Uterus (tissue), 4 donors: ENCODE data around the gene THEM4. TPM values are rescaled to one million over a fixed set of nuclear protein-coding genes. Genes with fewer than 3 reads are reported as not detected.

ENCODE experiments used
- DNase-seq, 2 donors: peaks; one replicate each; pipeline ENCODE4 v3.0.0-alpha.2; 2019 to 2020
- H3K27ac ChIP-seq, 2 donors: fragments of 200-600 bp; sonication (generic); 1 replicate in 1 of 2; 2 replicates in 1 of 2; pipeline ENCODE4 v1.5.1; 2016 to 2018
- H3K27me3 ChIP-seq, 2 donors: fragments of 200-600 bp; sonication (generic); one replicate each; pipeline ENCODE4 v1.5.1; 2018 to 2019; ENCODE audit warnings: control low read depth in 1 of 2
- H3K36me3 ChIP-seq, 2 donors: fragments of 200-600 bp; sonication (generic); one replicate each; pipeline ENCODE4 v1.5.1; 2019; ENCODE audit warnings: control low read depth in 1 of 2
- H3K4me1 ChIP-seq, 2 donors: fragments of 200-600 bp; sonication (generic); one replicate each; pipeline ENCODE4 v1.5.1; 2018 to 2019; ENCODE audit warnings: control low read depth in 1 of 2
- H3K4me3 ChIP-seq, 2 donors: fragments of 200-600 bp; sonication (generic); 1 replicate in 1 of 2; 2 replicates in 1 of 2; pipeline ENCODE4 v1.5.1; 2018 to 2019; ENCODE audit warnings: mild to moderate bottlenecking in 1 of 2
- H3K9me3 ChIP-seq, 2 donors: fragments of 200-600 bp; sonication (generic); one replicate each; pipeline ENCODE4 v1.5.1; 2019; ENCODE audit warnings: control low read depth in 1 of 2
- CTCF ChIP-seq, 4 experiments: fragments of 200-600 bp in 2 of 4; fragments of 450-650 bp in 2 of 4; sonication (generic) in 2 of 4; IDR thresholded peaks; one replicate each; pipeline ENCODE4 v1.5.1; 2016 to 2019; ENCODE audit warnings: antibody characterized with exemption in 4 of 4, mild to moderate bottlenecking in 2 of 4, moderate library complexity in 1 of 4
- POLR2A ChIP-seq, 2 donors: fragments of 450-650 bp; IDR thresholded peaks; one replicate each; pipeline ENCODE4 v1.6.1; 2016; ENCODE audit warnings: antibody characterized with exemption in 2 of 2, mild to moderate bottlenecking in 1 of 2, moderate library complexity in 1 of 2
- intact Hi-C: fragments of 100-400 bp; cut with DNase I; formaldehyde crosslinking; loops from one replicate; pipeline ENCODE4 v1.15.1; 2023; ENCODE audit warnings: low total_unique reads
- total RNA-seq, 4 donors: library from RNA; depleted of rRNA in 3 of 4; stranded (reverse); fragments of >200 nt in 3 of 4; gene quantifications; one replicate each; pipeline versions ENCODE4 v1.1.0 to v1.2.4, GENCODE V29; 2014 to 2023
- donor health status: DM: yes; HTN: yes; CAD: no.

The THEM4 gene
- total RNA-seq, 4 donors from 2014 or later, result 11.5 to 56.4 (median 18.3) TPM

- Histone ChIP-seq H3K4me3 (peak overlapping the region in 1 of 2 donors; percentile 28), H3K9me3 (no peaks in the 10 kb centered on the region), H3K36me3 (no peaks in the 10 kb centered on the region), H3K27ac (no peak overlapping the region), H3K27me3 (peaks cover 11 to 17% of the 10 kb centered on the region in 2 donors), H3K4me1 (peaks cover 0 to 7% of the 10 kb centered on the region in 2 donors)
- TF ChIP-seq CTCF (IDR thresholded peaks at IDR 0.05) (no peak), POLR2A (IDR thresholded peaks at IDR 0.05) (no peak)
- no peak for DNase-seq
- intact Hi-C loops, result no loop called here
Observed at GRCh38 chr1:151837884-151838221, 71.5 kb downstream of the THEM4 start.

GRCh38 chr1:151837197-151837596, 72.1 kb downstream of the THEM4 start:
- H3K27ac ChIP-seq, result no peak overlapping the region
- DNase-seq, result no peak
- peaks cover 11 to 17% of the 10 kb centered on the region in 2 donors for H3K27me3 ChIP-seq
- no peaks in the 10 kb centered on the region for H3K36me3 ChIP-seq
- no peak overlapping the region for H3K4me3 ChIP-seq
- no peak for TF ChIP-seq POLR2A (IDR thresholded peaks at IDR 0.05)
- TF ChIP-seq CTCF (IDR thresholded peaks at IDR 0.05), result no peak
- intact Hi-C loops, result no loop called here
- H3K4me1 ChIP-seq, result peaks cover 0 to 7% of the 10 kb centered on the region in 2 donors
- H3K9me3 ChIP-seq, result no peaks in the 10 kb centered on the region

GRCh38 chr1:151835596-151835995, 73.7 kb downstream of the THEM4 start:
- Histone ChIP-seq H3K36me3 (no peaks in the 10 kb centered on the region), H3K4me1 (peaks cover 0 to 7% of the 10 kb centered on the region in 2 donors), H3K27ac (no peak overlapping the region), H3K4me3 (no peak overlapping the region), H3K9me3 (no peaks in the 10 kb centered on the region), H3K27me3 (peaks cover 11 to 17% of the 10 kb centered on the region in 2 donors)
- TF ChIP-seq POLR2A (IDR thresholded peaks at IDR 0.05) (no peak), CTCF (IDR thresholded peaks at IDR 0.05) (no peak)
- no peak for DNase-seq
- intact Hi-C loops, result no loop called here

GRCh38 chr1:151834239-151834638, 75.1 kb downstream of the THEM4 start:
- intact Hi-C loops, result no loop called here

GRCh38 chr1:151833172-151833900, 76.0 kb downstream of the THEM4 start:
- TF ChIP-seq CTCF (IDR thresholded peaks at IDR 0.05), result no peak
- no peak for TF ChIP-seq POLR2A (IDR thresholded peaks at IDR 0.05)
- no peak overlapping the region for H3K4me3 ChIP-seq
- H3K27ac ChIP-seq, result no peak overlapping the region
- H3K36me3 ChIP-seq, result no peaks in the 10 kb centered on the region
- no peaks in the 10 kb centered on the region for H3K9me3 ChIP-seq
- no peaks in the 10 kb centered on the region for H3K4me1 ChIP-seq
- intact Hi-C loops, result no loop called here
- no peak for DNase-seq
- H3K27me3 ChIP-seq, result peaks cover 3 to 5% of the 10 kb centered on the region in 2 donors

More at GRCh38 chr1:151834239-151834638, 75.1 kb downstream of the THEM4 start:
- Histone ChIP-seq H3K4me1 (no peaks in the 10 kb centered on the region), H3K36me3 (no peaks in the 10 kb centered on the region), H3K4me3 (no peak overlapping the region), H3K9me3 (no peaks in the 10 kb centered on the region), H3K27ac (no peak overlapping the region), H3K27me3 (peaks cover 7 to 10% of the 10 kb centered on the region in 2 donors)
- no peak for TF ChIP-seq POLR2A (IDR thresholded peaks at IDR 0.05)
- DNase-seq, result no peak
